Astrocyte of the cerebellum (primary cell): ENCODE results near the gene HDAC4.

Experiments used
- DNase-seq: peaks from one replicate; pipeline ENCODE4 v3.0.0-alpha.2; 2011; ENCODE audit warnings: low read depth
- H3K4me3 ChIP-seq: 2 replicates; pipeline ENCODE4 v1.5.1; 2011; ENCODE audit warnings: mild to moderate bottlenecking, low read depth, low read length, moderate library complexity
- CTCF ChIP-seq: IDR thresholded peaks from 2 replicates; pipeline ENCODE4 v1.5.1; 2012; ENCODE audit warnings: low read length, low read depth, moderate library complexity, mild to moderate bottlenecking; ENCODE audit errors: missing control alignments
- in situ Hi-C: cut with HindIII; loops from 2 replicates; pipeline ENCODE4 v1.10.0; 2017; ENCODE audit warnings: low sequenced_read_pairs

HDAC4 gene

GRCh38 chr2:239425631-239426030 is 24.8 kb upstream of the HDAC4 start:
- no peak for DNase-seq
- no peak for TF ChIP-seq CTCF
- no peak overlapping the region for H3K4me3 ChIP-seq
- in situ Hi-C loops, result no loop called here

GRCh38 chr2:239424337-239425045 is 23.7 kb upstream of the HDAC4 start:
- in situ Hi-C loops, result no loop called here
- no peak overlapping the region for H3K4me3 ChIP-seq
- TF ChIP-seq CTCF, result no peak
- DNase-seq, result no peak

GRCh38 chr2:239423551-239423950 is 22.7 kb upstream of the HDAC4 start:
- H3K4me3 ChIP-seq, result no peak overlapping the region
- DNase-seq, result no peak
- no peak for TF ChIP-seq CTCF
- in situ Hi-C loops, result no loop called here

GRCh38 chr2:239421851-239422250 is 21.0 kb upstream of the HDAC4 start:
- in situ Hi-C loops, result no loop called here
- TF ChIP-seq CTCF, result no peak
- no peak for DNase-seq
- no peak overlapping the region for H3K4me3 ChIP-seq

GRCh38 chr2:239420082-239420481 is 19.3 kb upstream of the HDAC4 start:
- no peak overlapping the region for H3K4me3 ChIP-seq
- TF ChIP-seq CTCF, result no peak
- in situ Hi-C loops, result no loop called here
- no peak for DNase-seq

GRCh38 chr2:239418918-239419317 is 18.1 kb upstream of the HDAC4 start:
- H3K4me3 ChIP-seq, result no peak overlapping the region
- in situ Hi-C loops, result loop anchor here (10.0 kb wide), 1 partner anchor 126 kb away; no protein-coding TSS in a partner anchor
- TF ChIP-seq CTCF, result no peak
- no peak for DNase-seq
